GM12801 (cell line): Measurements from ENCODE around the gene CYP27B1.

Source experiments
- TF ChIP-seq, protein P1 (sequence below): IDR thresholded peaks from one replicate; pipeline ENCODE4 v1.5.1; 2011; ENCODE audit warnings: control low read depth; ENCODE audit not compliant: insufficient read length; ENCODE audit errors: extremely low read depth

The CYP27B1 gene

DNA sequence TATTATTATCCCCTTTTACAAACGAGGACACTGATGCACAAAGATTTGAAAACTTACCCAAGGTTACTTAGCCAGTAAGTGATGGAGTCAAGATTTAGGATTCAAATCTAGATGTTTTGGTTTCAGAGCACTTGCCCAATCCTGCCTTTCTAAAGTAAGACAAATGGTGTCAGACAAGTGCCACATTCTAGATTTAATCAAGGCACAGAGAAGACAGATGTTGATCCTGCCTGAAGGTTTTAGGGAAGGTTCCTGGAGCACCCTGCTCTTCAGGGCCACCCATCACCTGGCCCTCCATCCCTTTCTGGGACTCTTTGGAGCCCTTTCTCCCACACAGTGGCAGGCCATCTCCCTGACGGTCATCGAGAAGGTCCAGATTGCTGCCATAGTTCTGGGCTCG is 9.1 kb downstream of the CYP27B1 start:
- TF ChIP-seq, protein P1, sequence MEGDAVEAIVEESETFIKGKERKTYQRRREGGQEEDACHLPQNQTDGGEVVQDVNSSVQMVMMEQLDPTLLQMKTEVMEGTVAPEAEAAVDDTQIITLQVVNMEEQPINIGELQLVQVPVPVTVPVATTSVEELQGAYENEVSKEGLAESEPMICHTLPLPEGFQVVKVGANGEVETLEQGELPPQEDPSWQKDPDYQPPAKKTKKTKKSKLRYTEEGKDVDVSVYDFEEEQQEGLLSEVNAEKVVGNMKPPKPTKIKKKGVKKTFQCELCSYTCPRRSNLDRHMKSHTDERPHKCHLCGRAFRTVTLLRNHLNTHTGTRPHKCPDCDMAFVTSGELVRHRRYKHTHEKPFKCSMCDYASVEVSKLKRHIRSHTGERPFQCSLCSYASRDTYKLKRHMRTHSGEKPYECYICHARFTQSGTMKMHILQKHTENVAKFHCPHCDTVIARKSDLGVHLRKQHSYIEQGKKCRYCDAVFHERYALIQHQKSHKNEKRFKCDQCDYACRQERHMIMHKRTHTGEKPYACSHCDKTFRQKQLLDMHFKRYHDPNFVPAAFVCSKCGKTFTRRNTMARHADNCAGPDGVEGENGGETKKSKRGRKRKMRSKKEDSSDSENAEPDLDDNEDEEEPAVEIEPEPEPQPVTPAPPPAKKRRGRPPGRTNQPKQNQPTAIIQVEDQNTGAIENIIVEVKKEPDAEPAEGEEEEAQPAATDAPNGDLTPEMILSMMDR: no peak

DNA sequence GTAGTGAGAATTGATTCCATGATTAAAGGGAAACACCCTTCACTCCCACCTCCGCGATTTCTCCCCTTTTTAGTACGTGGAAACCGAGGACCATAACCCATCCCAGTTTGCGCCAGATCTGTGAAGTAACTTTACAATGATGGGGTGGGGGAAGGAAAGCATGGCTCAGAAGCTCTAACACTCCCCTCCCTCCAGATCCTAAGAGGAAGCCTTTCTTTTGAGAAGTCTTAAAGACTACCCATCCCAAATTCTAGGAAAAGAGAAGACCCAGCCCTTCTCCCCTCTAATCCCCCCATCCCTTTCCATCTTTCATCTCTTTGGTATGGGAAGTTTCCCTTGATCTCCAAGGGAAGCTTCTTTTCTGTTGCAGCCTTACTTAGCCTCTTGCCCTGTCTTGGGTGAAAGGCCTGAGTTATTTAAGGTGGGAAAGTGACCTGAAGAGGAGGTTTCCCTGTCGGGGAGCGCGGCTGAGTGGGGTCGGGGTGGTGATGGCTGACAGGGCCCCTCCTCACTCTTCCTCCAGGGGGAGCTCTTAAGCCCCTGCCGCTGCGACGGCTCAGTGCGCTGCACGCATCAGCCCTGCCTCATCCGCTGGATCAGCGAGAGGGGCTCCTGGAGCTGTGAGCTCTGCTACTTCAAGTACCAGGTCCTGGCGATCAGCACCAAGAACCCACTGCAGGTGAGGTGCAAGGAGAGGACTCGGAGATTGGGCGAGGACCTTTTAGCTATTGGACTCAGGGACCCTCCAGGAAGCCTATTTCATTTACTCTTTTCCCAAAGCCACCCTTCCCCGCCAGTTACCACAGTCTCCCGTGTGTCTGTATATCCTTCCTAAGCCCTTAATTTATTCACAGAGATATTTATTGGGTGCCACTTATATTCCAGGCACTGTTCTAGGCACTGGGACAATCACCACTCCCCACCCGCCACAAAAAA is 10.2 kb downstream of the CYP27B1 start:
- TF ChIP-seq, protein P1: no peak

DNA sequence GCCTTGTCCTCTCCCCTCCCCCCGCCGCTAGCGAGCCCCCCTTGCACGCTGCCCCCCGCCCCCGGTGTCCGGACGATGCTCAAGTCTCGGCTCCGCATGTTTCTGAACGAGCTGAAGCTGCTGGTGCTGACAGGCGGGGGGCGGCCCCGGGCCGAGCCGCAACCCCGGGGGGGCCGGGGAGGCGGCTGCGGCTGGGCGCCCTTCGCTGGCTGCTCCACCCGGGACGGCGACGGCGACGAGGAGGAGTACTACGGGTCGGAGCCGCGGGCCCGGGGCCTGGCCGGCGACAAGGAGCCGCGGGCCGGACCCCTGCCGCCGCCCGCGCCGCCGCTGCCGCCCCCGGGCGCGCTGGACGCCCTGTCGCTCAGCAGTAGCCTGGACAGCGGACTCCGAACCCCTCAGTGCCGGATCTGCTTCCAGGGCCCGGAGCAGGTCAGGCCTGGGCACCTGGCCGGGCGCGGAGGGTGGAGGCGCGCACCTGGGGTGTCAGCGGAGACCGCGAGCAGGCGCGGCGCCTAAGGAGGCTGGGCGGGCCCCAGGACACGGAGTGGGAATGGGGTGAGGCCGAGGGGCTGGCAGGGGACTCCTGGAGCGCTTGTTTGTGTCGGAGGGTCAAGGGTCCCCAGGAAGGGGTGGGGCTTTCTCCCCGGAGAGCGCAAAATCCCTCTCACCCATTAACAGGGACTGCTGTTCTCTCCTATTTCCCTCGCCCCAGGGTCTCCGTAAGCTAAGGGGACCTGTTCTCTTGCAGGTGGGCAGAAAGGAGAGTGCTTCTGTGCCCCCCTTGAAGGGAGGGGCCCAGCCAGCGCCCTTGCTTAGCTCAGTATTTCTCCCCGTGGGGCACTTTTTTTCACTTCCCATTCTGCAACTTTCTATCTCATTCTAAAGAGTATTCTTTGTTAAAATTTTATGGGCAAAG is 11.2 kb downstream of the CYP27B1 start:
- TF ChIP-seq, protein P1: no peak

DNA sequence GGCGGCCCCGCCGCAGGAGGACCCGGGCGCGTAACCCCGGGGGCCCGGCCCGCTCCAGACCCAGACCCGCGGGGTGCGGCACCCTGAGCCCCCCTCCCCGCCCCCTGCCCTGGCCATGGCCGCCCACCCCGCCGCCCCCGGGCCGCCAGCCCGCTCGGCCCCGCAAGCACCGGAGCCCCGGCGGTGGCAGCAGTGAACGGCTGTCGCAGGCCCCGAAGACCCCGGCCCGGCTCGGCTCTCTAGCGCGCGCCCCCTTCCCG is 11.8 kb downstream of the CYP27B1 start:
- TF ChIP-seq, protein P1: no peak

DNA sequence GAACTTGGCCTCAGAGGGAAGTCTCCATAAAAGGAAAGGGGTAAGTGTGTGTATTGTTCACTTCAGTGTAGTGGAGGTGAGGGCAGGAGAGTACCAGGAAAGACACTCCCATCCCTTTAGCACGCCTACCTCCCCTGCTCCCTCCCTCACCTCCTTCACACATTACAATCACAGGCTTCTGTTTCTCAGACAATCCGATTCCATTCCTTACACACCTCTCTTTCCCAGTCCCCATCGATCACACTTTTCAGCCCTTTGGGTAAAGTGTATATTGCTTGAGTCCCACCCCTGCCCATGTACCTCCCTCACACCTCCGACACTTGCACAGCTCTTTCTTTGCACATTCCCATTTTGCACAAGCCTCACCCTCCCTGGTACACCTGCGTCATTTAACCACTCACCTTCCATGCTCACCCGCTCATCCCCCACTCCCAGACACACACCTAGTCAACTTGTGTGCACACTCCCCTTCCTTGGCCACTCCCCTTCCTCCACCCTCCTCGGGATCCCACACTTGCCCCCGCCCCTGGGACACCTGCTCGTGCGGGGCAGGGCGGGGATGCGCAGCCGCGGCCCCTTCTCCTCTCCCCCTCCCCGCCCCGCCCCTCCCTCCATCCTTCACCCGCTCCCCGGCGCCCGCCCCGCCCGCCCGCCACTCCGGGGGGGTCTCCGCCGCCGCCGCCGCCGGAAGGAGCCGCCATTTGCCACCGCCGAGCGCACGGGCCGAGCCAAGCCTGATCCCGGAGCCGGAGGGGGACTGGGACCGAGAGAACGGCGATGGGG is 12.3 kb downstream of the CYP27B1 start, which contains the start of gene MARCHF9:
Gene MARCHF9, plus strand, starts transcription at position 693 of the 783 bp plus-strand sequence. CDS start 426 bp downstream, outside the sequence.
- TF ChIP-seq, protein P1: no peak

DNA sequence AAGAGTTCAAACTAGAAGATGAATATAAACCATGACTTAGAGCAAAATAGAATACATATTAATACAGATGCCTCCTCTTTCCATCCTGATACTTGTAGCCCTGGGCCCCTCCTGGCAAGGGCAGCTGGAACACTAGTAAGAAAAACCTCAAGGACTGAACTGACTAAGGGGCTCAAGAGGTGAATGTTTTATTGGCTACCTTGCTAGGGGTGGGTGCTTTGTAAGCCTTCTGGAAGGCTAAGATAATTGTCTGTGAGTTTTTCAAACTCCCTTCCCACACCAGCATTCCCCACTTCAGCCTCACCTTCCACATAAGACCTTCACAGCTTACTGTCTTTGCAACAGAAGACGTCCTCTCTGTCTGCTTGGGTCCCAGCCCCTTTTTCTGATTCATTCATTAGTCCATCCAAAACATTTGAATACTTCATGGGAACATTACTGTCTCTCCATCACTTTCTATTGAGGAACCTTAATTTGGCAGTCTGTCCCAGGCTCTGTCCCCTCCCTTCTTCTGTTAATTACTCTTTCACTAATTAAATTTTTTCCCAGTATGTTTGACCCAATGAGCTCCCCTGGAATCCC is 13.0 kb downstream of the CYP27B1 start:
- TF ChIP-seq, protein P1: no peak
